ENCODE measurements around the gene SDS.

The SDS gene

DNA sequence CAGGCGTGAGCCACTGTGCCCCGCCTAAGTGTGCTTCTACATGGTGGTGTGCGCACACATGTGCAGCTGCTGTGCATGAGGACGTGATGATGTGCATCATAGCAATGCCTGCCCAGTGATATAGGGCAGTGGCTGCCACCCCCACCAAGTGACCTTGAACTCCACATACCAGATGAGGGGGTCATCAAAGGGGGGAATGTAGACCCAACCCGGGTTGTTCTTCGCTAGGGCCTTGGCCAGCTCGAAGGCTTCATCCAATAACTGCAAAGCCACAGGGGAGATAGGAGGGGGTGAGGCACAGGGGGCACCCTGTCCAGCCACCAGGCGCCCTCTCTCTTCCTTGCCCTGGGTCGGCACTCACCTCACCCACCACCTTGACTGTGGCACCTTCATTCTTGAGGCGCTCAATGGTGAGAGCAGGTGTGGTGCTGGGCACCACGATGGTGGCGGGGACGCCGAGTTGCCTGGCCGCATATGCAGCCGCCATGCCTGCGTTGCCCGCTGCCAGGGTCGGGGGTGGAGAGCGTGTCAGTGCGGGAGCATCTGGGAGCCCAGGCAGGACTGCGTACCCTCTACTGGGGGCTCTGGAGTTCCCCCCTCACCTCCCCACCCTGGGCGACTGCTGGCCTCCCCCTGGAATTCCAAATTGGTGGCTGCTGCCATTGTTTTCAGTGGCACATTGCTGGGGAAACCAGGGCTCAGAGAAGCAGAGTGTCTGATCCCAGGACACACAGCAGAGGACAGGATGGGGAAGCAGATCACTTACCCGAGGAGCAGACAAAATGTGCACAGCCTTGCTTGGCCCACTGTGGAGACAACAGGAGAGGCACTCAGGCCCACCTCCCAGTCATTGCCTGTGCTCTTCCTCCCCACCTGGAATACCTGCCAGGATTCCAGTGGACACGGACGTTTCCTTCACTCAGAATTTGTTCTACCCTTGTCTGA is 5.1 kb downstream of the SDS start:
- DNase-seq: no peak

DNA sequence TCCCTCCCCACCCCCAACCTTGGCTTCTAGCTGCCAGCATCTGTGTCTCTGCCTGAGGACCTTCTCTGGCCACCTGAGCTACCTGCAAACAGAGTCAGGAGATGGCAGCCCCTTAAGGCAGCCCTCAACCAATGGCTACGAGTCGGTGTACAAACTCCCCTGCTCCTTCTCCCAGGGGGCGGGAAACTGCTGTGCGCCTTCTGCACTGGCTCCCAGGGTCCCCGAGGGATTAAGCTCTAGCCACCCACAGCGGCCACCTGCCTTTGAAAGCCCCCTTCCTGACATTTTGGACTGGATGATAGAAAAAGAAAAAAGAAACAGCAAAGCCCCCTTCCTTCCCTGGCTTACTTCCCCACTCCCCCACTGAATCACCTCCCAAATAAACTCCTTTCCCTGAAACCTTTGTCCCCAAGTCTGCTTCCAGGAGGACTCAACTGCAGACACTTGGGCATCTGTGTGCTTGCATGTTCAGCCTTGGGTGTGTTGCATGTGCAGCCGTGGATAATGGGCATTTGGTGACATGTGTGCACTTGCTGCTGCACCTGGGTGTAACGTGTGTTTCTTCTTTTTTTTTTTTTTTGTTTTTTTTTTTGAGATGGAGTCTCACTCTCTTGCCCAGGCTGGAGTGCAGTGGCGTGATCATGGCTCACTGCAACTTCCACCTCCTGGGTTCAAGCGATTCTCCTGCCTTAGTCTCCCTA is 6.0 kb downstream of the SDS start:
- no peak for DNase-seq

DNA sequence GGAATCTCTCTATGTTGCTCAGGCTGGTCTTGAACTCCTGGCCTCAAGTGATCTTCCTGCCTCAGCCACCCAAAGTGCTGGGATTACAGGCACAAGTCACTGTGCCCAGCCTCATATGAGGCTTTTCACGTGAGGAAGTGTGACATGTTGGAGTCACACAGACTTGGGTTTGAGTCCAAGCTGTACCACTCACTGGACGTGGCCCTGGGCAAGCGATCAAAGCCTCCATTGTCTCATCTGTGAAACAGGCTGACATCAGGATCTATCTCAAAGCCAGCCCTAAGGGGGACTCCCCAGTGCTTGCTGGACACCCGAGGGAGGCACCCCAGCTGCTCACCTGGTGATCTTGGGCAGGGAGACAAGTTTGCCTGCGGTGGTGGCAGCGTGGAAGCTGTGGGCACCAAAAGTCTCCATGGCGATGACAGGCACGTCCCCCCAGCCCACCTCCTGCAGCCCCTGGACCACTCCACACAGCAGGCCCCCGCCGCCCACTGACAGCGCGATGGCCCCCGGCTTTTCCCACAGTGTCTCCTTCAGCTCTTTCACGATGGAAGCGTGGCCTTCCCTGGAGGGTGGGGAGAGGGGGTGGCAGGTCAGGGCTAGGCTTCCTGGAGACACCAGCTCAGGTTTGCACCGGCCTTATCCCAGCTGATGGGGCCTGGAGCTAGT is 6.7 kb downstream of the SDS start:
- no peak for DNase-seq

DNA sequence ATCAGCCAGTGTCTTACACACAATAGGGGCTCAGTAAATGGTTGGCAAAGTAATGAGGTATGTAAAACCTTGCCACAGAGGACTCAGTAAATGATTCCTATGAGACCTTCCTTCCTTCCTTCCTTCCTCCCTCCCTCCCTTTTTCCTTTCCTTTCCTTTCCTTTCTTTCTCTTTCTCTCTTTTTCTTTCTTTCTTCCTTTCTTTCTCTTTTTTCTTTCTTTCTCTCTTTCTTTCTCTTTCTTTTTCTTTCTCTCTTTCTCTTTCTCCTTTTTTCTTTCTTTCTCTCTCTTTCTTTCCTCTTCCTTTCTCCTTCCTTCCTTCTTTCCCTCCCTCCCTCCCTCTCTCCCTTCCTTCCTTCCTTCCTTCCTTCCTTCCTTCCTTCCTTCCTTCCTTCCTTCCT is 7.5 kb downstream of the SDS start:
- no peak for DNase-seq

DNA sequence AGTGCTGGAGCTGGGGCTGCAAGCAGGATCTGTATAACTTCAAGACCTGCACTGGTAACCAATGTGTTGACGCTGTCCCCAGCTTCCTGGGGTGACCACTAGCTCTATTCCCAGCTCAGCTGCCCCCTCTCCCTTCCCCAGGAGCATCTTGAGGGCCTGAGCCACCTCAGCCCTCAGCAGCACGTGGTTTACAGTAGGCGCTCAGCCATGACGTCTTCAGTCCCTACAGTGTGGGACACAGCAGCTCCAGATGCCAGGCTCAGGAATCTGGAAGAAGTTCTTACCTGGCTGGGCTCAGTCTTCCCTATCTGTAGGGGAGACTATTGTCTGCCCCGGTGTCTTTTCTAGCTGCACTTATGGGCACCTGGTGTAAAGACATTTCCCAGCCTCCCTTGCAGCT is 8.6 kb downstream of the SDS start:
- DNase-seq: no peak

DNA sequence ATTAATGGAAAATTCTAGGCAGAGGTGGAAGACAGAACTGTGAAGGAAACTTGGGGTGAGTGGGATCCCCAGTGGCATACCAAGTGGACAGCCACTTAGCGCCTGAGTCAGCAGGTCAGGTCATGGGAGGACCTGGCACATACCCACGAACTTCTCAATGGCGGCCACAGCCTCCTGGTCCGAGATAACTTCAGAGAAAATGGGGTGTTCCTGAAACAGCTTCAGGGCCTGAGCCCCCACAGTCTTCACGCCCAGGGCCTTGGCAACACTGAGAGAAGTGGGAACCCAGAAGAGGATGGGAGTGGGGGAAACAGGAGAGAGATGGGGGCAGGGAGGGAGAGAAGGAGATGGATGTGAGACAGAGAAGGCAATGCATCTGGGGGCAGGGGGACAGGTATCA is 9.9 kb downstream of the SDS start:
- DNase-seq: no peak

DNA sequence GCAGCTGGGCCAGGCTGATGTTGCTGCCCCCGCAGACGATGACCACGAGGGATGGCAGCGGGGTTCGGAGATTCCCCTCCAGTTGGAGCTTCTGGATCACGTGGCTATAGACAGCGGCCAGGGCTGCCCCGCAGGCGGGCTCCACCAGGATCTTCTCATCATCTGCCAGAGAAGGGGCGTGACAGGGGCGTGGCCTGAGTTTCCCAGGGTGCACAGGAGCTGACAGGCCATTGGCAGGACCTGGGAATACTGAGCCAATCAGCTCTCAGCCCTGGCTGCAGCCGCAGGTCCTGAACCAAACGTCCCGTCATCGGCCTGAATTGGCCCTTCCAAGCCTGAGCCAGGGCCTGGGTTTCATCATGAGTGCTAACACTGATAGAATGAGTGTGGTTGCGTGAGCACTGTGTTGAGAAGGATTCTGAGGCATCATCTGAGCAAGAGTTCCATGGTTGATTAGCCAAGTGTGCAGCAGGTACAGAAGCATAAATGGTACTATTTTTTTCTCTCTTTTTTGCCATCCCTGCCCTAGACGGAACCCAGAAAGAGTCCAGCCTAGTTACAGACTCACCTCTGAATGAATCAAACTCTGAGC is 10.6 kb downstream of the SDS start:
- no peak for DNase-seq

DNA sequence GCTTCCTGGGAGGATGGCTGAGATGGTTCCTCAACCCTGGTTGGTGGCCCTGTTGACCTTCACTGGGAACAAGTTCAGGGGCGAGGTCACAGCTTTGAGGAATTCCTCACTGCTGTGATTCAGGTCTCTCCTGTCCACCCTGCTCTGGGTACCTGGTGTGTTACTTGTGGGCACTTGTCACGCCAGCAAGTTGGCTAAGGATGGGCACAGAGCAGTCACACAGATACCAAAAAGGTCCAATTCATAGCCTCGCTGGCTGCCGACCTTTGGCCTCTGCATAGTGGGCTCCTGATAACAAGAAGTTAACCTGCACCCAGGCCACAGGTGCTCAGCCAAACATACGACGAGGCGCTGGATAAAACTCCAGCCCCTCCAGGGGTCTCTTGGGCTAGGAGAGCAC is 11.2 kb downstream of the SDS start:
- DNase-seq: no peak

DNA sequence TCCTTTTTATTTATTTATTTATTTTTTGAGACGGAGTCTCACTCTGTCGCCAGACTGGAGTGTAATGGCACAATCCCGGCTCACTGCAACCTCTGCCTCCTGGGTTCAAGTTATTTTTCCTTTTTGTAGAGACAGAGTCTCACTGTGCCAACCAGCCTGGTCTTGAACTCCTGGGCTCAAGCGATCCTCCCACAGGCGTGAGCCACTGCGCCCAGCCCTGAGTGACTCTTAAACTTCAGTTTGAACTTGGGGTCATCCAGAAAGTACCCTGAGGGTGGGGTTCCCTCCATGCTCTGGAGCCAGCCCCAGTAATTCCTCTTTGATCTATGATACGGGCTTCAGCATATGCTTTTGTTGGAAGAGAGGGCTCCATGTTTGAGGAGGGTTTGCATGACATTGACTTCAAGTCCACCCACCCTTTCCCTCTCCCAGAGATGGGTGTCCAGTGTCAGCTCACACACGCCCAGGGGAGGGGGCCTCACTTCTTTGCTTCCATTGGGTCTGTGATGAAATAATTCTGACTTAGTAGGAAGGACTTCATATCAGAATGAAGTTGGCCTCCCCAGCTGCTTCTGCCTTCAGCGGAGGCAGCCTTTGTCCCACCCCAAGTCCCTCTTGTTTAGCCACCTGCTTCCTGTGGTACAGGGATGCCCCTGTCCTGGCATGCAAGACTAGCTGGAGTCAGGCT is 11.9 kb downstream of the SDS start:
- DNase-seq: no peak

DNA sequence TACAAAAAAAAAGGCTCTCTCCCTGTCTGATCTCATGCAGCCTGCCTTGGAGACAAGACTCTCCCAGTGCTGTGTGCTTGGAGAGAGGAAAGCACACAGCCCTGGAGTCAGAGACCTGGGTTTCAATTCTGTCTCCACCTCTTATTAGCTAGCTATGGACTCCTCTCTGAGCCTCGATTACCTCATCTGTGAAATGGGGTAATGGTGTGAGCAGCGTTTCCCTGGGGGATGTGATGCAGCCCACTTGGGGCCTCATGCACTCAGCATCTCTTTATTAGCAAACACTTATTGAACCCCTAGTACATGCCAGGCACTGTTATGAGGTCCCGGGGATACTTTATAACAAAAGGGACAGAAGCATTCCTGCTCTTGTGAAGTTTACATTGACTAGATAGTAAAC is 12.5 kb downstream of the SDS start:
- DNase-seq: no peak

DNA sequence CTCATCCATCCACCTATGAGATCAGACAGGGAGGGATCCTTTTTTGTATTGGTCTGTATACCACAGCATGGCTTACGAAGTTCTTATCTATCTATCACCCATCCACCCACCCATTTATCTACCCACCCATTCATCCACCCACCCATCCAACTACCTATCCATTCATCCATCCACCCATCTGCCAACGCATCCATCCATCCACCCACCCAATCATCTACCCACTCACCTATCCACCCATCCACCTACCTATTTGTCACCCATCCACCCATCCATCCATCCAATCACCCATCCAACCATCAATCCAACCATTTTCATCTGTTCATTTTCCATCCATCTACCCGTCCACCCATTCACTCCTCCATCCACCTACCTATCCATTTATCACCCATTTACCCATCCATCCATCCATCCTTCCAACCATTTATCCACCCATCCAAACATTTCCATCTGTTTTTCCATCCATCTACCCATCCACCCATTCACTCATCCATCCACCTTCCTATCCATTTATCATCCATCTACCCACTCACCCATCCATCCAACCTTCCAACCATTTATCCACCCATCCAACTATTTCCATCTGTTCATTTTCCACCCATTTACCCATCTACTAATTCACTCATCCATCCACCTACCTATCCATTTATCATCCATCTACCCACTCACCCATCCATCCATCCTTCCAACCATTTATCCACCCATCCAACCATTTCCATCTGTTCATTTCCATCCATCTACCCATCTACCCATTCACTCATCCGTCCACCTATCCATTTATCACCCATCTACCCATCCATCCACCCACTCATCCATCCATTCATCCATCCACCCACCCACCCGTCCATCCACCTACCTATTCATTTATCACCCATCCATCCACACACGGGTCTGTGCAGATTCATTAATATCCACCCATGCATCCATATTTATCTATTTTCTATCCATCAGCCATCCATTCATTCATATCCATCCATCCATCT is 13.3 kb downstream of the SDS start:
- DNase-seq: no peak

DNA sequence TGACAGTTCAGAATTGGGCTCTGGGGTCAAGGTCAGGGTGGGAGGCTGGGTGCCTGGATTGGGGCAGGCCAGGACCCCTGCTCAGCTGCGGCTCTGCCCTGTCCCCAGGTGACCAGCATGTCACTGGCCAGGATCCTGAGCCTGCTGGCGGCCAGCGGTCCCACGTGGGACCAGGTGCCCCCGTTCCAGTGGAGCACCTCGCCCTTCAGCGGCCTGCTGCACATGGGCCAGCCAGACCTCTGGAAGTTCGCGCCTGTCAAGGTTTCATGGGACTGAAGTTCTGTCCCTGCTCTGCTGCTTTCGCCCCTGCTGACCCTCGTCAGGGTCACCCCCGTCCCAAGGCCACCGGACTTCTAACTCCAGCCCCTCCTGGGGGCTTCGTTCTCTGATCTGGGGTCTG is 15.3 kb downstream of the SDS start:
- no peak for DNase-seq

DNA sequence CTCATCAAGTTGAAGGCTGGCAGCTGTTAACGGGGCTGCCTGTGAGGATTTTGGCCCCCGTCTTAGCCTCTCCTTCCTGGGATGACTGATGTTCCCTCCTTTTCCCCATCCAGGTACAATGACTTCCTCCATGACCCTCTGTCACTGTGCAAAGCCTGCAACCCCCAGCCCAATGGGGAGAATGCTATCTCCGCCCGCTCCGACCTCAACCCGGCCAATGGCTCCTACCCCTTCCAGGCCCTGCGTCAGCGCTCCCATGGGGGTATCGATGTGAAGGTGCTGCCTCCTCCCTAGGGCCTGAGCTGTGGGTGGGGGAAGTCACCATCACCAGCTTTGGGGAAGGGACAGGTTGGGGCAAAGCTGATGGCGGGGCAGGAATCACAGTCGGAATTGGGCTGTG is 16.1 kb downstream of the SDS start:
- no peak for DNase-seq

DNA sequence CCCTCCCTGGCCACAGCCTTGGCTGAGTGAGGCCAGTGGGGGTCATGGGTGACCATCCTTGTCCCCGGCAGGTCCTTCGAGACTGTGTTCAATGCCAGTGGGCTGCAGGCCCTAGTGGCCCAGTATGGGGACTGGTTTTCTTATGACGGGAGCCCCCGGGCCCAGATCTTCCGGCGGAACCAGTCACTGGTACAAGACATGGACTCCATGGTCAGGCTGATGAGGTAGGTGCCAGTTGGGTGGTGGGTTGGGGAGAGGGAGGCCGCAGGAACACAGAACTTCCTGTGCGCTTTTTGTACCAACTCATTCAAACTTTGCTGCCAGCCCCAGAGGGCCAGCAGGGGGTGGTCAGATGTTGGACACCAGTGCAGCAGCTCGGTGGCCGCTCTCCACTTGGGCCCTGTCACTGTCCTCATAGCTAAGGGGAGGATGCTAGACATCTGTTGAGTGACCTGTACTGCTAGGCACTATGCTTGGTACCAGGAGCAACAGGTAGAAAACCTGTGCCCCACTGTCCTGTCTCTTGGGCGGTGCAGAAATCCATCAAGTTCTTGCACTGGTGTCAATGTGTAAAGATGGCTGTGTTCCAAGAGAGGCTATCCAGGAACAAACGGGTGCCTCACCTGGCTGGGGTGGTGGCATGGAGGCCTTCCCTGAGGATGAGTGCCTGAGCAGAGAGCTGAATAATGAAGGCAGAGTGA is 16.7 kb downstream of the SDS start:
- DNase-seq: no peak

DNA sequence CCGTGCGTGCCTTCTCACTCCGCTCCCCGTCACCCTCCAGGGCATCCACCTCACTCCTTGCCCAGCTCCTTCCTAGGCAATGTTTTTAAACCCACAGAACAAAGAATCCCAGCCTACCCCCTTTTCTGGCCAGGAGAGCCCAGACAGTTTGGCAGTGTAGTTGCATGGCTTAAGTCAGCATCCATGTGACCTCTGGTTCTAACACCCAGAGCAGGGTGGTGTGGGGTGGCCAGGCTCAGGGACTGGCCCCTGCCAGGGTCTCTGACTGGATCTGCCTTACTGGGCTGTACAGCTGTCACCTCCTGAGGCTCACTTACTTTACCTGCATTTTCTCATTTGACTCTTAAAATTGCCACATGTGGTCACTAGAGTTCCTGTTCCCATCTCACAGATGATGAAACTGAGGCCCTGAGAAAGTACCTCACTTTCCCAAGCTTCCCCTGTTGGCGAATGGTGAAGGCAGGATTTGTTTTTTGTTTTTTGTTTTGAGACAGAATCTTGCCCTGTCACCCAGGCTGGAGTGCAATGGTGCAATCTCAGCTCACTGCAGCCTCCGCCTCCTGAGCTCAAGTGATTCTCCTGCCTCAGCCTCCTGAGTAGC is 18.3 kb downstream of the SDS start:
- no peak for DNase-seq

DNA sequence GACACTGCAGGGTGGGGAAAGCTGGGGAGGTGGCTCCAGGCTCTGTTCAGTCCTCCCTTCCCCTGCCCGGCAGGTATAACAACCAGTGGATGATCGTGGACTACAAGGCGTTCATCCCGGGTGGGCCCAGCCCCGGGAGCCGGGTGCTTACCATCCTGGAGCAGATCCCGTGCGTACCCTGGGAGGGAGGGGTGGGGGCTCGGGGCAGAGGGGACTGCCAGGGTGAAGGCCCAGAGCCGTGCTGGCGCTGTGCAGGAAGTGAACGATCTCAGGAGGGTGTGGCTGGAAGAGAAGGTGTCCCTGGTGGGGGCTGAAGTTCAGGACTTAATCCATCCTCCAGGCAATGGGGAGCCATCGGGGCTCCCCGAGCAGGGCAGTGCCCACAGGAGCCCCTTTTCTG is 18.9 kb downstream of the SDS start:
- DNase-seq: no peak

DNA sequence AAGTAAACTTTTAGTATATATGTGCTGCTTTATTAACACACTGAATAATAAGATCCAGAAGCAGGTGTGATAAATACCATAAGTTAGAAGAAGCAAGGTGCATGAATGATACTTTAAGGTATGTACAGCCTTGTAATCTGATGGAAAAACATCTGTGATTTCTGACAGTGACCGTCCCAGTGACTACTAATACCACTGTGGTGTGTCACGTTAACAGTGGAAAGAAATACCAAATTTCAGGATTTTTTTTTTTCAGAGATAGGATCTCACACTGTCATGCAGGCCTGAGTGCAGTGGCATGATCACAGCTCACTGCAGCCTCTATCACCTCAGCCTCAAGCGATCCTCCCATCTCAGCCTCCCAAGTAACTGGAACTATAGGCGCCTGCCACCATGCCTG is 21.5 kb downstream of the SDS start:
- DNase-seq: no peak

DNA sequence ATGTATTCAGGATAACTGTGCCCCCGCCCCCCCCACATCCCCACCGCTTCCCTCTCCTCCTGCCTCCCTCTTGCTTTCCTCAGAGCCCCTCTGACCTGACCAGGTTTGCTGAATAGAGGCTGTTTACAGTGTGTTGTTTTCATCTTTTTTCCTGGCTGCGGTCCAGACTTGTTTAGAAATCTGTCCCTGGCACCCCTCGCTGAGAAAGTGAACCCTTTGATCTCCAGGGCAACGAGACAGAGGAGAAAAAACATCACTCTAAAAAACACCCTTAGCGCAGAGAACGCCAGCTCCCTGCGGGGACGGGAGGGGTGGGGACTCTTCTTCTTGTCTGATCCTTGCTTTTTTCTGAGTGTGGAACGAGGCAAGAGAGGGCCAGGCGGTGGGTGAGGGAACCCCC is 22.5 kb downstream of the SDS start:
- no peak for DNase-seq

DNA sequence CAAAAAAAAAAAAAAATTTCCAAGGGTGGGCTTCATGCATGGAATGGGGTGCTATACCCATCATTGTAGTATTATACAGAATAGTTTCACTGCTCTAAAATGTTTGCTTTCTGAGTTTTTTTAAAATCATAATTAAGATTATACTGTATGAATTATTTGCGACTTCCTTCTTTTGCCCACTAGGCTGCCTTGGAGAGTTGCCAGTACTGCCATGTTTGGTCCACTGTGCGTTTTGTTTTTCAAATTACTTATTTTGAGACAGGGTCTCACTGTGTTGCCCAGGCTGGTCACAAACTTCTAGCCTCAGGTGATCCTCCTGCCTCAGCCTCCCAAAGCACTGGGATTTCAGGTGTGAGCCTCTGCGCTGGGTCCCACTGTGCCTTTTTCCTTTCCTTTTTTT is 25.4 kb downstream of the SDS start:
- DNase-seq: no peak

DNA sequence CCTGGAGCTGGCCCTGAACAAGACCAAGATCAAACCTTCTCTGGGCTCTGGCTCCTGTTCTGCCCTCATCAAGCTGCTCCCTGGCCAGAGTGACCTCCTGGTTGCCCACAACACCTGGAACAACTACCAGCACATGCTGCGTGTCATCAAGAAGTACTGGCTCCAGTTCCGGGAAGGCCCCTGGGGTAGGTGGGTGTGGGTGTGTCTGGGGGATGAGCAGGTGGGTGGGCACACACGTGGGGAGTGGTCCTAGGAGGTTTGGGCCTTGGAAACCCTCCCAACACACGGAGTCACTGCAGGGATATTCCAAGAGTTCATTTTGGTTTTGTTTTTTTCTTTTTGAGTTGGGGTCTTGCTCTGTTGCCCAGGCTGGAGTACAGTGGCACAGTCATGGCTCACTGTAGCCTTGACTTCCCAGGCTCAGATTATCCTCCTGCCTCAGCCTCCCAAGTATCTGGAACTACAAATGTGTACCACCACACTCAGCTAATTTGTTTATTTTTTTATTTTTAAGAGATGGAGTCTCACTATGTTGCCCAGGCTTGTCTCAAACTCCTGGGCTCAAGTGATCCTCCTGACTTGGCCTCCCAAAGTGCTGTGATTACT is 28.8 kb downstream of the SDS start:
- DNase-seq: no peak
